ENCODE measurements around the gene RPS21. TPM values are rescaled to one million over a fixed set of nuclear protein-coding genes. Genes with fewer than 3 reads are reported as not detected.
A peak's percentile ranks its signal among the peaks of the same experiment; 100 is the strongest.

Gene RPS21
- total and polyA plus RNA-seq, 2 of the 13 experiments (the other 11 are each of a cell fraction or from before 2014, with no cell fraction given): 2,647 to 11,063 TPM

DNA sequence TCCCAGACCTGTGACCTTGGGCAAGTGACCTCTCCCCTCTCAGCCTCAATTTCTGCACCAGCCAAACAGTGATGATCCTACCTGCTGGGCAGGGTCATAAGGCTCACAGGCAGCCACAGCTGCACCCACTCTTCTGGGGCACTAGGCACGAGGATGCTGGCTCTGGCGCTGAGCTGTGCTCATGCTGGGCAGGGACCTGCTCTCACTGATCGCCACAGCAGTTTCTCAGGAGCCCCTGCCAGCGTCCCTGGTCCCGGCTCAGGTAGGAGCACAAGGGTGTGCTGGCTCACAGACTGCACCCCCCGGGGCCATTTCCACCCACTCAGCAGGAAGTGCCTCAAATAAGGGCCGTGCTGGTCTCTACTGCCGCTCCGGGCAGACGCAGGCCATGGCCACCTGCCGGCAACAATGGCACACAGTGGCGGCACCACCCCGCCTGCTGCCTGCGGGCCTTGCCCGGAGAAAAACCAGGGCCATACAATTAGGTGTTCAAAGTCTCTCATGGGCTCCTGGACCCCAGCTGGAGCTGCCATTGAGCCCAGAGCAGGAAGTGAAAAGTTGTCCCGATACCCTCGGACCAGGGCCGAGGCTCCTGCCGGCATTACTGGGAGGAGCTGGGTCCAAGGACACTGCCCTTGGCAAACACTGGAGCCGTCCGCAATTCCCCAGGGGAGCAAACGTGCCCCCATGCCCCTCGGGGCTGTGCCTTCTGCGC, 24.7 kb downstream of the RPS21 start (continued):
- TF ChIP-seq LRRFIP1 (CRISPR knock-in tag; conservative IDR thresholded peaks at IDR 0.05) (no peak), KDM4B (CRISPR knock-in tag; IDR thresholded peaks at IDR 0.05) (no peak), ZBTB34 (CRISPR knock-in tag; IDR thresholded peaks at IDR 0.05) (peak; percentile 94), ATF7-NPFF (CRISPR knock-in tag; IDR thresholded peaks at IDR 0.05; ENCODE audit: low read depth) (no peak), YEATS2 (CRISPR knock-in tag; IDR thresholded peaks at IDR 0.05; ENCODE audit: borderline replicate concordance) (0 out of 2 replicates have a peak, but pooled peaks have one; percentile 14), ZNF713 (CRISPR knock-in tag; IDR thresholded peaks at IDR 0.05) (no peak), ZSCAN9 (CRISPR knock-in tag; IDR thresholded peaks at IDR 0.05; ENCODE audit: borderline replicate concordance) (0 out of 2 replicates have a peak, but pooled peaks have one; percentile 15), RARA (CRISPR knock-in tag; IDR thresholded peaks at IDR 0.05) (no peak), ZHX1 (CRISPR knock-in tag; IDR thresholded peaks at IDR 0.05; ENCODE audit: low read depth) (peak; percentile 89), ZNF772 (CRISPR knock-in tag; IDR thresholded peaks at IDR 0.05) (peak; percentile 85; the same call in 1 of the 2 replicates), THRA (CRISPR knock-in tag; IDR thresholded peaks at IDR 0.05; ENCODE audit: borderline replicate concordance) (peak; percentile 77), NCOR1 (IDR thresholded peaks at IDR 0.05; ENCODE audit: borderline replicate concordance, low read length) (0 out of 2 replicates have a peak, but pooled peaks have one; percentile 62), ZNF3 (CRISPR knock-in tag; IDR thresholded peaks at IDR 0.05) (no peak), ZNF570 (CRISPR knock-in tag; IDR thresholded peaks at IDR 0.05; ENCODE audit: borderline replicate concordance) (0 out of 2 replicates have a peak, but pooled peaks have one; percentile 73), NR0B2 (CRISPR knock-in tag; IDR thresholded peaks at IDR 0.05) (peak; percentile 80; the same call in 1 of the 2 replicates)
- TF ChIP-seq, protein P1, sequence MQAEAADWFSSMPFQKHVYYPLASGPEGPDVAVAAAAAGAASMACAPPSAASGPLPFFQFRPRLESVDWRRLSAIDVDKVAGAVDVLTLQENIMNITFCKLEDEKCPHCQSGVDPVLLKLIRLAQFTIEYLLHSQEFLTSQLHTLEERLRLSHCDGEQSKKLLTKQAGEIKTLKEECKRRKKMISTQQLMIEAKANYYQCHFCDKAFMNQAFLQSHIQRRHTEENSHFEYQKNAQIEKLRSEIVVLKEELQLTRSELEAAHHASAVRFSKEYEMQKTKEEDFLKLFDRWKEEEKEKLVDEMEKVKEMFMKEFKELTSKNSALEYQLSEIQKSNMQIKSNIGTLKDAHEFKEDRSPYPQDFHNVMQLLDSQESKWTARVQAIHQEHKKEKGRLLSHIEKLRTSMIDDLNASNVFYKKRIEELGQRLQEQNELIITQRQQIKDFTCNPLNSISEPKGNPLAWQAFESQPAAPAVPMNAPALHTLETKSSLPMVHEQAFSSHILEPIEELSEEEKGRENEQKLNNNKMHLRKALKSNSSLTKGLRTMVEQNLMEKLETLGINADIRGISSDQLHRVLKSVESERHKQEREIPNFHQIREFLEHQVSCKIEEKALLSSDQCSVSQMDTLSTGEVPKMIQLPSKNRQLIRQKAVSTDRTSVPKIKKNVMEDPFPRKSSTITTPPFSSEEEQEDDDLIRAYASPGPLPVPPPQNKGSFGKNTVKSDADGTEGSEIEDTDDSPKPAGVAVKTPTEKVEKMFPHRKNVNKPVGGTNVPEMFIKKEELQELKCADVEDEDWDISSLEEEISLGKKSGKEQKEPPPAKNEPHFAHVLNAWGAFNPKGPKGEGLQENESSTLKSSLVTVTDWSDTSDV (CRISPR knock-in tag; IDR thresholded peaks at IDR 0.05): peak; percentile 64; the same call in 1 of the 2 replicates

Data from HepG2 (cell line).